GM12873 (cell line): ENCODE measurements around the gene MAPK9.

Experiments used
- CTCF ChIP-seq: IDR thresholded peaks from 2 replicates; pipeline ENCODE4 v1.5.1; 2012; ENCODE audit warnings: low read depth, mild to moderate bottlenecking, moderate library complexity, low read length, control low read depth; ENCODE audit not compliant: insufficient read depth; ENCODE audit errors: missing control alignments

The MAPK9 gene

GRCh38 chr5:180222056-180222455, 69.8 kb downstream of the MAPK9 start:
- no peak for TF ChIP-seq CTCF

GRCh38 chr5:180217797-180218196, 74.1 kb downstream of the MAPK9 start:
- no peak for TF ChIP-seq CTCF

- no peak for TF ChIP-seq CTCF
Observed at GRCh38 chr5:180216646-180217171, 75.2 kb downstream of the MAPK9 start.

GRCh38 chr5:180215783-180216630, 75.9 kb downstream of the MAPK9 start:
- TF ChIP-seq CTCF = no peak

- TF ChIP-seq CTCF = no peak
Observed at GRCh38 chr5:180214870-180215770, 76.8 kb downstream of the MAPK9 start.

GRCh38 chr5:180213657-180214207, 78.2 kb downstream of the MAPK9 start:
- no peak for TF ChIP-seq CTCF

- TF ChIP-seq CTCF = no peak
Observed at GRCh38 chr5:180213256-180213600, 78.7 kb downstream of the MAPK9 start.
